ENCODE measurements around the gene ARMC2.
"Not testable (repeated sequence)": the region's sequence is repeated elsewhere in the genome, so short reads cannot be mapped to it uniquely, and the experiment has no call there.

The ARMC2 gene

DNA sequence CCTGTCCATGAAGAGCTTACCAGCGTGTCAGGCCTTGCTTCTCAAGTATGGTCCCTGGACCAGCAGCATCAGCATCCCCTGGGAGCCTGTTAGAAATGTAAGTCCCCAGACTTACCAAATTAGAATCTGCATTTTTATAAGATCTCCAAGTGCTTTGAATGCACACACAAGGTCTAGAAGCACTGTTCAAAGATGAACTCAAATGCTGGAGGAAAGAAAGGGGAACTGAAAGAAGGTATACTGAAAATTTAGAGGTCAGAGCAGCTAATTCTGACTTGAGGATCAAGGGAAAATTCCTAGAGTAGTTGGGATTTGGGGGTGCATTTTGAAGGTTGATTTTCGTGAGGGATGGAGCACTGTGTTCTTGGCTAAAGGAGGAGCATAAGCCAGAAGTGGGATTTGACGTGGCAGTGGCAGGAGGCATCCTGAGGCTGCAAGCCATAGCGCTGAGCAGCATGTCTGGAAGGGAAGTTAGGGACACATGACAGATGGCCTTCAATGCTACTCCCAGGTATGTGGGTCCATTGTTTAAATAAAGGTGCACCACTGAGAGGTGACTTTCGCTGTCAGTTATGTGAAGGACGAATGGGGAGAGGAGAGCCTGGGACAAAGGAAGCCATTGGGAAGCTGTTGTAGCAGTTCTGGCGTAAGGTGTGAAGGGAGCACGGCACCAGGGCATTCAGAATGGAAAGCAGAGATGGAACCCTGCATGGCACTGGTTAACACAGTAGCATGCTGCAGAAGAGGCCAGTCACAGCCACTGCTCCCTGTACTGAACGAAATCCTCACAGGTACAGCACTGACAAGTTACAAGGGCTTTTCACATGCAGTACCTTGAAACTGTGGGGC is 36.2 kb downstream of the ARMC2 start:
- Histone ChIP-seq H3K4me1 (ENCODE audit: control insufficient read depth, insufficient read depth, low read length, unreplicated experiment) (no peaks in the 10 kb centered on the region), H2AFZ (ENCODE audit: low read length, unreplicated experiment) (no peak overlapping the region), H3K79me2 (ENCODE audit: control insufficient read depth, insufficient read depth, low read length, unreplicated experiment) (no peaks in the 10 kb centered on the region), H3K36me3 (ENCODE audit: insufficient read depth, low read length) (peaks cover 4% of the 10 kb centered on the region; the same call in 1 of the 2 replicates), H3K27me3 (ENCODE audit: insufficient read depth, low read length) (no peaks in the 10 kb centered on the region), H3K4me3 (ENCODE audit: low read depth, low read length) (no peak overlapping the region), H3K27ac (ENCODE audit: low read depth, low read length) (no peak overlapping the region)

DNA sequence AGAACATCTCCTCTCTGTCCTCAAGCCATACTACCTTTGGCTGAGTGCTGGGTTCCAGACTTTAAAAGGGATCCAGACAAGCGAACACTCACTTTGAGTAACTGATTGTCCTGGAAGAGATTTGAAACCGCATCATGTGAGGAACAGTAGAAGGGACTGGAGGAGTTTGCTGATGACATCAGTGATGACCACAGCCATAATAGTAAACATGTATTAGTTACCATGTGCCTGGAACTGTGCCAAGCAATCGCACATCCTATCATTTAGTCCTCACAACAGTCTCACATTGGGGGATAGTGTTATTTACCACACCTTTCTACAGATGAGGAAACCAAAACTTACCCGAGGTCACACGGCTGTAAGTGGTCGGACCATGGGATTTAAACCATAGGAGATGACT is 39.8 kb downstream of the ARMC2 start:
- H2AFZ ChIP-seq (ENCODE audit: low read length, unreplicated experiment): no peak overlapping the region
- no peaks in the 10 kb centered on the region for H3K4me1 ChIP-seq (ENCODE audit: control insufficient read depth, insufficient read depth, low read length, unreplicated experiment)
- H3K36me3 ChIP-seq (ENCODE audit: insufficient read depth, low read length): no peaks in the 10 kb centered on the region
- no peaks in the 10 kb centered on the region for H3K27me3 ChIP-seq (ENCODE audit: insufficient read depth, low read length)
- no peak overlapping the region for H3K27ac ChIP-seq (ENCODE audit: low read depth, low read length)
- no peaks in the 10 kb centered on the region for H3K79me2 ChIP-seq (ENCODE audit: control insufficient read depth, insufficient read depth, low read length, unreplicated experiment)
- H3K4me3 ChIP-seq (ENCODE audit: low read depth, low read length): no peak overlapping the region

DNA sequence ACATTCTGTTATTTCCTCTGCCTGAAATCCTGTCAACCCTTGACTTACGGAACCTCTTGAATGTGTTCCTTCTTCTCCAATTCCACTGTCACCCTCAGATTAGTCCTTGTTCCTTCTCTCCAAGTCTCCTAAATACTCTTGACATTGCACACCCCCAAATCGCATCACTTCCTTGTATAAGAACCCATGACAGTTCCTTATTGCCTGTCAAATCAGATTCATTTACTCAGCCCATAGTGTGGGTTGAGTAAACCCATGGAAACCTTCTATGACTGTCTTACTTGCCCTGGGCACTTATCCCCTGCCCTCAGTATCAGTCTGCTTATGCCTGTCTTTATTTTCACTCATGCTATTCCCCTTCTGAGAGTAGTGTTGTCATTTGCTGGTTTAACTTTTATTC is 40.5 kb downstream of the ARMC2 start:
- Histone ChIP-seq H3K79me2 (ENCODE audit: control insufficient read depth, insufficient read depth, low read length, unreplicated experiment) (no peaks in the 10 kb centered on the region), H3K27ac (ENCODE audit: low read depth, low read length) (no peak overlapping the region), H3K36me3 (ENCODE audit: insufficient read depth, low read length) (no peaks in the 10 kb centered on the region), H3K4me1 (ENCODE audit: control insufficient read depth, insufficient read depth, low read length, unreplicated experiment) (no peaks in the 10 kb centered on the region), H3K4me3 (ENCODE audit: low read depth, low read length) (no peak overlapping the region), H3K27me3 (ENCODE audit: insufficient read depth, low read length) (no peaks in the 10 kb centered on the region), H2AFZ (ENCODE audit: low read length, unreplicated experiment) (no peak overlapping the region)

DNA sequence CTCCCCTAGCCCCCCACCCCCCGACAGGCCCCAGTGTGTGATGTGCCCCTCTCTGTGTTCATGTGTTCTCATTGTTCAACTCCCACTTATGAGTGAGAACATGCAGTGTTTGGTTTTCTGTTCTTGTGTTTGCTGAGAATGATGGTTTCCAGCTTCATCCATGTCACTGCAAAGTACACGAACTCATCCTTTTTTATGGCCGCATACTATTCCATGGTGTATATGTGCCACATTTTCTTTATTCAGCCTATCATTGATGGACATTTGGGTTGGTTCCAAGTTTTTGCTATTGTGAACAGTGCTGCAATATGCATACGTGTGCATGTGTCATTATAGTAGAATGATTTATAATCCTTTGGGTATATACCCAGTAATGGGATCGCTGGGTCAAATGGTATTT is 42.7 kb downstream of the ARMC2 start:
- H3K4me1 ChIP-seq (ENCODE audit: control insufficient read depth, insufficient read depth, low read length, unreplicated experiment): peaks cover 11% of the 10 kb centered on the region
- not testable (repeated sequence) for H3K4me3 ChIP-seq (ENCODE audit: low read depth, low read length); H3K79me2 ChIP-seq (ENCODE audit: control insufficient read depth, insufficient read depth, low read length, unreplicated experiment); H3K27ac ChIP-seq (ENCODE audit: low read depth, low read length); H3K27me3 ChIP-seq (ENCODE audit: insufficient read depth, low read length); H3K36me3 ChIP-seq (ENCODE audit: insufficient read depth, low read length); H2AFZ ChIP-seq (ENCODE audit: low read length, unreplicated experiment)

DNA sequence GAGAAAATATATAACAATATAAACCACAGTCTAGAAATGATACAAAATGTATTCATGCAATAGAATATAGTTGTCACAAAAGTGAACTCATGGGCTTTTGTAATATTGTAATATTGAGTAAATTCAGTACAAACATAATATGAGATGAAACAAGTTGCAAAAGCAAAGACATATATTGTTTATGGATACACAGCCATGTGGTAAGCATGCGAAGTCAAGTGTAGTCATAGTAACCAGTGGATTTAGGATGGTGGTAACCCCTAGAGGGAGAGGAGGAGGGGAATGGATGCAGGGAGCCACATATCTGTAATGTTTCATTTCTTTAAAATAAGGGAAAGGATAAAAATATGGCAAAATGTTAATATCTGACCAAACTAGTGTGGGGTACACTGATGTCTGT is 47.3 kb downstream of the ARMC2 start:
- Histone ChIP-seq H3K79me2 (ENCODE audit: control insufficient read depth, insufficient read depth, low read length, unreplicated experiment) (no peaks in the 10 kb centered on the region), H3K4me1 (ENCODE audit: control insufficient read depth, insufficient read depth, low read length, unreplicated experiment) (peaks cover 25% of the 10 kb centered on the region), H3K27me3 (ENCODE audit: insufficient read depth, low read length) (no peaks in the 10 kb centered on the region), H3K4me3 (ENCODE audit: low read depth, low read length) (no peak overlapping the region), H3K36me3 (ENCODE audit: insufficient read depth, low read length) (no peaks in the 10 kb centered on the region), H2AFZ (ENCODE audit: low read length, unreplicated experiment) (no peak overlapping the region), H3K27ac (ENCODE audit: low read depth, low read length) (peak overlapping the region; percentile 92)

DNA sequence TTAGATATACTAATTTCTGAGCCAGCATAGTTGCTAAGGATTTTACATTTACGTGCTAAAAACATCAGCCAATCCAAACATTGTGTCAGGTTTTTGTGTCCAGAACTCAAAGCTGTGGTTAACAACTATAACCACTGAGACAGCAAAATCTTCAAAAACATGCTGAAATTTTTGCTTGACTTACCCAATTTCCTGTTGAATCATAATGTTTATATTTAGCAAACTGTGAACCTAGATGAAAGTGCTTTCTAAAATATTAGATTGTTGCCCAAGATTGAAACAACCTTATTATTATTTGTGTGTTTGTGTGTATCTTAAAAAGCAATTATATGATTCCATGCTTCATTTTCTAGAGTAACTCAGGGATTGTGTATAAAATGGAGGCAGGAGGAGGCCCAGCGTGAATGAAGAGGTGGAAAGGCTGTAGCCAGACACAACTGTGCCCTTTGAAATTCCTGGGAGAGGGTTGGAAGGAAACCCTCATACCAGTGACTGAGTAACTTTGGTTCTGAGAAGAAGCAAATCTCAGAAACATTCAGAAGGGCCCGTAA is 48.0 kb downstream of the ARMC2 start:
- no peaks in the 10 kb centered on the region for H3K36me3 ChIP-seq (ENCODE audit: insufficient read depth, low read length)
- peak overlapping the region; percentile 35 for H3K4me3 ChIP-seq (ENCODE audit: low read depth, low read length)
- H3K4me1 ChIP-seq (ENCODE audit: control insufficient read depth, insufficient read depth, low read length, unreplicated experiment): peaks cover 25% of the 10 kb centered on the region
- H3K79me2 ChIP-seq (ENCODE audit: control insufficient read depth, insufficient read depth, low read length, unreplicated experiment): no peaks in the 10 kb centered on the region
- H3K27ac ChIP-seq (ENCODE audit: low read depth, low read length): peak overlapping the region; percentile 92
- peak overlapping the region; percentile 4 for H2AFZ ChIP-seq (ENCODE audit: low read length, unreplicated experiment)
- no peaks in the 10 kb centered on the region for H3K27me3 ChIP-seq (ENCODE audit: insufficient read depth, low read length)

DNA sequence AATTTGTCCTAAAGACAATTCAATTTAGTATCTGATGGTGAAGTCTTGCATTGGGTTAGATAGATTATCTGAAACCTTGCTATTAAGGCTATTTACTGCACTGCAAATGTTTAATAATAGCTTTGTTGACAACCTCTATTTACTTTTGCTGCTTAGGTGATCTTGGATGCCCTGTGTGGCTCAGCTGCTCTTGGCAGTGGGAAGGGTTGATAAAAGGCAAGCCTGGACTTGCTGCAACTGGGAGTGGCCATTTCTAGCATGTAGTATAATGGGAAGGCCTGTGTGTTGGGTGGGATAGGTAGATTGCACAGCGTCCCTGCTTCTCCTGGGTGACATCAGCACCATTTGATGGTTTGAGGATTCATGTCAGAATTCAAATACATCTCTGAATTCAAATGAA is 49.1 kb downstream of the ARMC2 start:
- Histone ChIP-seq H3K36me3 (ENCODE audit: insufficient read depth, low read length) (no peaks in the 10 kb centered on the region), H3K4me3 (ENCODE audit: low read depth, low read length) (no peak overlapping the region), H2AFZ (ENCODE audit: low read length, unreplicated experiment) (no peak overlapping the region), H3K27ac (ENCODE audit: low read depth, low read length) (peak overlapping the region; percentile 92), H3K27me3 (ENCODE audit: insufficient read depth, low read length) (no peaks in the 10 kb centered on the region), H3K79me2 (ENCODE audit: control insufficient read depth, insufficient read depth, low read length, unreplicated experiment) (no peaks in the 10 kb centered on the region), H3K4me1 (ENCODE audit: control insufficient read depth, insufficient read depth, low read length, unreplicated experiment) (peaks cover 30% of the 10 kb centered on the region)

DNA sequence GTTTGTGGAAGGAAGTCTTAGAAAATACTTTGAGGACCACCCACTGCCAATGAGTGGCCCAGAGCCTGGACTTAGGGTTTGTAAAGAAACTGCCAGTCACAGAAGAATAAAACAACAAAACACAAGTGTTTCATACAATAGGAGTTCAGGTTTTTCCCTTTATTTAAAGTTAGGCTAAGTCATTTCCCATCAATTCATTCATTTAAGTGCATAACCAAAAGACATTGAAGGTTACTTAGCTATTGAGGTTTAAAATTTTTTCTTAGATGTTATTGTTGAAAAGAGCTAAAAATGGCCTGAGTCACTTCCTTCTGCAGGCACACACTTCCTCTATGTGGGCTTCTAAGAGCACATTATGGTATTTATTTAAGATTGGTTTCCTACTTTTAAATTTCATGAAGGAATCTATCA is 54.2 kb downstream of the ARMC2 start:
- H3K4me3 ChIP-seq (ENCODE audit: low read depth, low read length): peak overlapping the region; percentile 17; the same call in 1 of the 2 replicates
- peaks cover 12% of the 10 kb centered on the region for H3K4me1 ChIP-seq (ENCODE audit: control insufficient read depth, insufficient read depth, low read length, unreplicated experiment)
- no peaks in the 10 kb centered on the region for H3K79me2 ChIP-seq (ENCODE audit: control insufficient read depth, insufficient read depth, low read length, unreplicated experiment)
- H2AFZ ChIP-seq (ENCODE audit: low read length, unreplicated experiment): peak overlapping the region; percentile 92
- peak overlapping the region; percentile 75 for H3K27ac ChIP-seq (ENCODE audit: low read depth, low read length)
- H3K27me3 ChIP-seq (ENCODE audit: insufficient read depth, low read length): no peaks in the 10 kb centered on the region
- H3K36me3 ChIP-seq (ENCODE audit: insufficient read depth, low read length): no peaks in the 10 kb centered on the region

DNA sequence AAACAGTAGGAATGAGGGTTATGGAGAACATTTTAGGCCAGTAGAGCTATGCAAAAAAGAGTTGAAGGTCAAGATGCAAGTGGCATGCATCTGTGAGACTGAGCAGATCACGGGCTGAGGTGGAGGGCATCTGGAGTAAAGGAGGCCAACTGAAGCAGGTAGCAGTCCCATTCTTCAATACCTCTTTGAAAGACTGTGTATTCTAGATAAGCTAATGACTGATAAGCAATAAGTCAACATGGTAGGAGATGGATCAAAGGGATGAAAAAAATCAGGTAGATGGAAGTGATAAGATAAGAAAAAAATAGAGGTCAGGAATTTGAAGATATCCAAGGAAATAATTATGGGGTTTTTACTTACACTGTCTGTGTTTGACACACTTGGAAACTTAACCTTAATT is 55.6 kb downstream of the ARMC2 start:
- no peak overlapping the region for H2AFZ ChIP-seq (ENCODE audit: low read length, unreplicated experiment)
- peaks cover 10% of the 10 kb centered on the region for H3K4me1 ChIP-seq (ENCODE audit: control insufficient read depth, insufficient read depth, low read length, unreplicated experiment)
- H3K27me3 ChIP-seq (ENCODE audit: insufficient read depth, low read length): no peaks in the 10 kb centered on the region
- no peaks in the 10 kb centered on the region for H3K36me3 ChIP-seq (ENCODE audit: insufficient read depth, low read length)
- no peak overlapping the region for H3K4me3 ChIP-seq (ENCODE audit: low read depth, low read length)
- H3K27ac ChIP-seq (ENCODE audit: low read depth, low read length): no peak overlapping the region
- no peaks in the 10 kb centered on the region for H3K79me2 ChIP-seq (ENCODE audit: control insufficient read depth, insufficient read depth, low read length, unreplicated experiment)

DNA sequence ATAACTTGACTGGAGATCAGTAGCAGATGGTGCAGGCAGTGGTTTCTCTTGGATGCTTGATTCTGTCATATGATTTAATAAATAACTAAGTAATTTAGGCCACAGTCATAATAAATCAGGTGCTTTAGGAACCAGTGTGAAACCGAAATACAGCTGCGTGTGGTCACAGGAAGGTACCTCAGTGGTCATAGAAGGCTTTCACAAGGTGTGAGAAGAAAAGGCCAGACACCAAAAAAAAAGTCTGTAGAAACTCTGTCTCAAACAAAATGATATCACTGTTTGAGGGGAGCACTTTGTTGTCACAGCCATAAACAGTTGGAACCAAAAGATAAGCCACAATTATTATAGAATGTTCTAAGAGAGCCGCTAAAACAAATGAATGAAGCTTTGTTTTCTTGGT is 56.5 kb downstream of the ARMC2 start:
- Histone ChIP-seq H3K4me3 (ENCODE audit: low read depth, low read length) (no peak overlapping the region), H3K36me3 (ENCODE audit: insufficient read depth, low read length) (no peaks in the 10 kb centered on the region), H3K4me1 (ENCODE audit: control insufficient read depth, insufficient read depth, low read length, unreplicated experiment) (peaks cover 10% of the 10 kb centered on the region)

More for the DNA sequence above, 56.5 kb downstream of the ARMC2 start:
- no peaks in the 10 kb centered on the region for H3K27me3 ChIP-seq (ENCODE audit: insufficient read depth, low read length)
- H3K27ac ChIP-seq (ENCODE audit: low read depth, low read length): no peak overlapping the region
- H3K79me2 ChIP-seq (ENCODE audit: control insufficient read depth, insufficient read depth, low read length, unreplicated experiment): no peaks in the 10 kb centered on the region
- H2AFZ ChIP-seq (ENCODE audit: low read length, unreplicated experiment): no peak overlapping the region
